NT2/D1 (cell line): Measurements from ENCODE around the gene NSUN5.
"Not testable (repeated sequence)": the region's sequence is repeated elsewhere in the genome, so short reads cannot be mapped to it uniquely, and the experiment has no call there.

ENCODE experiments used
- DNase-seq: peaks from one replicate; pipeline ENCODE4 v3.0.0-alpha.2; 2011; ENCODE audit warnings: low read depth, low spot score
- H3K27me3 ChIP-seq: 2 replicates; pipeline ENCODE4 v1.6.0; 2011; ENCODE audit warnings: mild to moderate bottlenecking; ENCODE audit not compliant: insufficient read length, insufficient read depth
- H3K36me3 ChIP-seq: 2 replicates; pipeline ENCODE4 v1.6.1; 2011; ENCODE audit warnings: mild to moderate bottlenecking, low read length, mixed read lengths; ENCODE audit not compliant: insufficient read depth, insufficient read length
- H3K4me1 ChIP-seq: 2 replicates; pipeline ENCODE4 v1.5.1; 2011; ENCODE audit not compliant: insufficient read depth, insufficient read length
- H3K4me3 ChIP-seq: 2 replicates; pipeline ENCODE4 v1.5.1; 2011; ENCODE audit warnings: low read depth; ENCODE audit not compliant: insufficient read length
- H3K9ac ChIP-seq: 2 replicates; pipeline ENCODE4 v1.6.0; 2011; ENCODE audit warnings: low read depth; ENCODE audit not compliant: insufficient read length
- H3K9me3 ChIP-seq: 2 replicates; pipeline ENCODE4 v1.5.1; 2011; ENCODE audit warnings: mild to moderate bottlenecking, low read length; ENCODE audit not compliant: insufficient read depth
- SUZ12 ChIP-seq: IDR thresholded peaks from 2 replicates; pipeline ENCODE4 v1.6.1; 2011; ENCODE audit not compliant: insufficient read length, insufficient read depth; ENCODE audit errors: extremely low read depth
- YY1 ChIP-seq: IDR thresholded peaks from 2 replicates; pipeline ENCODE4 v1.6.1; 2011; ENCODE audit not compliant: insufficient read length, insufficient read depth
- ZNF274 ChIP-seq: IDR thresholded peaks from 2 replicates; pipeline ENCODE4 v1.6.1; 2011; ENCODE audit warnings: mild to moderate bottlenecking, low read depth, low read length

Gene NSUN5

GRCh38 chr7:73308074-73308664, 457 bp downstream of the NSUN5 start:
- TF ChIP-seq YY1 (no peak), SUZ12 (no peak), ZNF274 (no peak)
- Histone ChIP-seq H3K36me3 (peaks cover 27% of the 10 kb centered on the region), H3K4me1 (peaks cover 2% of the 10 kb centered on the region), H3K4me3 (peak overlapping the region; percentile 87), H3K9me3 (no peaks in the 10 kb centered on the region), H3K27me3 (no peaks in the 10 kb centered on the region), H3K9ac (peak overlapping the region; percentile 81)
- no peak for DNase-seq

GRCh38 chr7:73307436-73307835, 1.2 kb downstream of the NSUN5 start:
- H3K27me3 ChIP-seq: no peaks in the 10 kb centered on the region
- peak overlapping the region; percentile 87 for H3K4me3 ChIP-seq
- DNase-seq: no peak
- no peaks in the 10 kb centered on the region for H3K9me3 ChIP-seq
- H3K4me1 ChIP-seq: peaks cover 2% of the 10 kb centered on the region
- peaks cover 27% of the 10 kb centered on the region for H3K36me3 ChIP-seq
- TF ChIP-seq ZNF274 (no peak), SUZ12 (no peak), YY1 (no peak)
- peak overlapping the region; percentile 50 for H3K9ac ChIP-seq

GRCh38 chr7:73304612-73305387, 3.8 kb downstream of the NSUN5 start:
- not testable (repeated sequence) for H3K9me3 ChIP-seq, H3K4me1 ChIP-seq, H3K4me3 ChIP-seq, H3K9ac ChIP-seq, H3K27me3 ChIP-seq, DNase-seq
- H3K36me3 ChIP-seq: peaks cover 27% of the 10 kb centered on the region

- Histone ChIP-seq H3K27me3 (no peaks in the 10 kb centered on the region), H3K9ac (no peak overlapping the region), H3K4me3 (no peak overlapping the region), H3K9me3 (no peaks in the 10 kb centered on the region), H3K4me1 (peaks cover 2% of the 10 kb centered on the region), H3K36me3 (peaks cover 27% of the 10 kb centered on the region)
- TF ChIP-seq YY1 (no peak), ZNF274 (no peak), SUZ12 (no peak)
- DNase-seq: no peak
Measured at GRCh38 chr7:73304071-73304470, 4.6 kb downstream of the NSUN5 start.

- peaks cover 27% of the 10 kb centered on the region for H3K36me3 ChIP-seq
- no peaks in the 10 kb centered on the region for H3K9me3 ChIP-seq
- H3K27me3 ChIP-seq: no peaks in the 10 kb centered on the region
- H3K9ac ChIP-seq: no peak overlapping the region
- TF ChIP-seq SUZ12 (no peak), ZNF274 (no peak), YY1 (no peak)
- H3K4me3 ChIP-seq: no peak overlapping the region
- peaks cover 2% of the 10 kb centered on the region for H3K4me1 ChIP-seq
- no peak for DNase-seq
Measured at GRCh38 chr7:73303546-73303945, 5.1 kb downstream of the NSUN5 start.

GRCh38 chr7:73302846-73303245, 5.8 kb downstream of the NSUN5 start:
- not testable (repeated sequence) for H3K9me3 ChIP-seq, H3K27me3 ChIP-seq, H3K9ac ChIP-seq, H3K4me1 ChIP-seq, DNase-seq, H3K4me3 ChIP-seq
- H3K36me3 ChIP-seq: peaks cover 27% of the 10 kb centered on the region

GRCh38 chr7:73301108-73301507, 7.5 kb downstream of the NSUN5 start:
- DNase-seq, H3K9me3 ChIP-seq, H3K27me3 ChIP-seq, H3K4me3 ChIP-seq, H3K4me1 ChIP-seq, H3K9ac ChIP-seq: not testable (repeated sequence)
- H3K36me3 ChIP-seq: peaks cover 15% of the 10 kb centered on the region

- H3K9ac ChIP-seq, H3K36me3 ChIP-seq, H3K4me1 ChIP-seq, H3K27me3 ChIP-seq, DNase-seq, H3K4me3 ChIP-seq, H3K9me3 ChIP-seq: not testable (repeated sequence)
Measured at GRCh38 chr7:73299812-73300211, 8.8 kb downstream of the NSUN5 start.

- not testable (repeated sequence) for H3K36me3 ChIP-seq, DNase-seq, H3K4me1 ChIP-seq
Measured at GRCh38 chr7:73297706-73298105, 10.9 kb downstream of the NSUN5 start.

GRCh38 chr7:73297235-73297634, 11.4 kb downstream of the NSUN5 start:
- H3K9ac ChIP-seq, H3K27me3 ChIP-seq, H3K4me3 ChIP-seq, DNase-seq, H3K9me3 ChIP-seq, H3K4me1 ChIP-seq, H3K36me3 ChIP-seq: not testable (repeated sequence)

More at GRCh38 chr7:73297706-73298105, 10.9 kb downstream of the NSUN5 start:
- H3K9ac ChIP-seq, H3K27me3 ChIP-seq, H3K9me3 ChIP-seq, H3K4me3 ChIP-seq: not testable (repeated sequence)

GRCh38 chr7:73277210-73277609, 31.4 kb downstream of the NSUN5 start:
- H3K9me3 ChIP-seq, DNase-seq, H3K4me3 ChIP-seq, H3K9ac ChIP-seq, H3K27me3 ChIP-seq, H3K36me3 ChIP-seq, H3K4me1 ChIP-seq: not testable (repeated sequence)
